Astrocyte of the cerebellum (primary cell): Measurements from ENCODE around the gene ARFGAP2.
"Not testable (repeated sequence)": the region's sequence is repeated elsewhere in the genome, so short reads cannot be mapped to it uniquely, and the experiment has no call there.

ENCODE experiments used
- DNase-seq: peaks from one replicate; pipeline ENCODE4 v3.0.0-alpha.2; 2011; ENCODE audit warnings: low read depth
- H3K4me3 ChIP-seq: 2 replicates; pipeline ENCODE4 v1.5.1; 2011; ENCODE audit warnings: mild to moderate bottlenecking, low read depth, low read length, moderate library complexity
- in situ Hi-C: cut with HindIII; loops from 2 replicates; pipeline ENCODE4 v1.10.0; 2017; ENCODE audit warnings: low sequenced_read_pairs
- TF ChIP-seq, protein P1 (sequence below): IDR thresholded peaks from 2 replicates; pipeline ENCODE4 v1.5.1; 2012; ENCODE audit warnings: low read length, low read depth, moderate library complexity, mild to moderate bottlenecking; ENCODE audit errors: missing control alignments

Gene ARFGAP2

GRCh38 chr11:47121056-47121455 is 55.6 kb downstream of the ARFGAP2 start:
- no peak for DNase-seq
- no peak overlapping the region for H3K4me3 ChIP-seq
- TF ChIP-seq, protein P1, sequence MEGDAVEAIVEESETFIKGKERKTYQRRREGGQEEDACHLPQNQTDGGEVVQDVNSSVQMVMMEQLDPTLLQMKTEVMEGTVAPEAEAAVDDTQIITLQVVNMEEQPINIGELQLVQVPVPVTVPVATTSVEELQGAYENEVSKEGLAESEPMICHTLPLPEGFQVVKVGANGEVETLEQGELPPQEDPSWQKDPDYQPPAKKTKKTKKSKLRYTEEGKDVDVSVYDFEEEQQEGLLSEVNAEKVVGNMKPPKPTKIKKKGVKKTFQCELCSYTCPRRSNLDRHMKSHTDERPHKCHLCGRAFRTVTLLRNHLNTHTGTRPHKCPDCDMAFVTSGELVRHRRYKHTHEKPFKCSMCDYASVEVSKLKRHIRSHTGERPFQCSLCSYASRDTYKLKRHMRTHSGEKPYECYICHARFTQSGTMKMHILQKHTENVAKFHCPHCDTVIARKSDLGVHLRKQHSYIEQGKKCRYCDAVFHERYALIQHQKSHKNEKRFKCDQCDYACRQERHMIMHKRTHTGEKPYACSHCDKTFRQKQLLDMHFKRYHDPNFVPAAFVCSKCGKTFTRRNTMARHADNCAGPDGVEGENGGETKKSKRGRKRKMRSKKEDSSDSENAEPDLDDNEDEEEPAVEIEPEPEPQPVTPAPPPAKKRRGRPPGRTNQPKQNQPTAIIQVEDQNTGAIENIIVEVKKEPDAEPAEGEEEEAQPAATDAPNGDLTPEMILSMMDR: no peak
- in situ Hi-C loops: no loop called here

DNA sequence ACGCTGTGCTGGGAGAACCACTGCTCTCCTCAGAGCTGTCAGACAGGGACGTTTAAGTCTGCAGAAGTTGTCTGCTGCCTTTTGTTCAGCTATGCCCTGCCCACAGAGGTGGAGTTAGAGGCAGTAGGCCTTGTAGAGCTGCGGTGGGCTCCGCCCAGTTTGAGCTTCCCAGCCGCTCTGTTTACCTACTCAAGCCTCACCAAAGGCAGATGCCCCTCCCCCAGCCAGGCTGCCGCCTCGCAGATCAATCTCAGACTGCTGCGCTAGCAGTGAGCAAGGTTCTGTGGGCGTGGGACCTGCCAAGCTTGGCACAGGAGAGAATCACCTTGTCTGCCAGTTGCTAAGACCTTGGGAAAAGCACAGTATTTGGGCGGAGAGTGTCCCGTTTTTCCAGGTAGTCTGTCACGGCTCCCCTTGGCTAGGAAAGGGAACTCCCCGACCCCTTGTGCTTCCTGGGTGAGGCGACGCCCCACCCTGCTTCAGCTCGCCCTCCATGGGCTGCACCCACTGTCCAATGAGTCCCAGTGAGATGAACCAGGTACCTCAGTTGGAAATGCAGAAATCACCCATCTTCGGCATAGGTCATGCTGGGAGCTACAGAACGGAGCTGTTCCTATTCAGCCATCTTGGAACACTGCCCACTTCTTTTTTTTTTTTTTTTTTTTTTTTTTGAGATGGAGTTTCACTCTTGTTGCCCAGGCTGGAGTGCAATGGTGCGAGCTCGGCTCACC is 57.6 kb downstream of the ARFGAP2 start:
- DNase-seq, H3K4me3 ChIP-seq, in situ Hi-C loops: not testable (repeated sequence)
